ENCODE results near the gene ZZZ3.
"Not testable (repeated sequence)": the region's sequence is repeated elsewhere in the genome, so short reads cannot be mapped to it uniquely, and the experiment has no call there.

Gene ZZZ3

DNA sequence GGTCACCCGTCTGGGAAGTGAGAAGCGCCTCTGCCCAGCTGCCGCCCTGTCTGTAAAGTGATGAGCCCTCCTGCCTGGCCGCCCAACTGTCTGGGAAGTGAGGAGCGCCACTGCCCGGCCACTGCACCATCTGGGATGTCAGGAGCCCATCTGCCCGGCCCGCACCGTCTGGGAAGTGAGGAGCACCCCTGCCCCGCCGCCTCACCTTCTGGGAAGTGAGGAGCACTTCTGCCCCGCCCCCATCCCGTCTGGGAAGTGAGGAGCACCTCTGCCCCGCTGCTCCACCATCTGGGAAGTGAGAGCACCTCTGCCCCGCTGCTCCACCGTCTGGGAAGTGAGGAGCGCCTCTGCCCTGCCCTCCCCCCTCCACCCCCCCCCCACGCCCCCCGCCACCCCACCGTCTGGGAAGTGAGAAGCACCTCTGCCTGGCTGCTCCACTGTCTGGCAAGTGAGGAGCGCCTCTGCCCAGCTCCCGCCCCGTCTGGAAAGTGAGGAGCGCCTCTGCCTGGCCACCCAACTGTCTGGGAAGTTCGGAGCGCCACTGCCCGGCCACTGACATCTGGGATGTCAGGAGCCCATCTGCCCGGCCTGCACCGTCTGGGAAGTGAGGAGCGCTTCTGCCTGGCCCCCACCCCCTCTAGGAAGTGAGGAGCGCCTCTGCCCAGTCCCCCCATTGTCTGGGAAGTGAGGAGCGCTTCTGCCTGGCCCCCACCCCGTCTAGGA is 4.5 kb upstream of the ZZZ3 start:
- no peak overlapping the region for H3K4me3 Mint-ChIP-seq
- peaks cover 17% of the 10 kb centered on the region for H3K36me3 Mint-ChIP-seq (ENCODE audit: low read depth)
- peaks cover 26% of the 10 kb centered on the region for H3K4me1 Mint-ChIP-seq
- TF ChIP-seq, protein P1, sequence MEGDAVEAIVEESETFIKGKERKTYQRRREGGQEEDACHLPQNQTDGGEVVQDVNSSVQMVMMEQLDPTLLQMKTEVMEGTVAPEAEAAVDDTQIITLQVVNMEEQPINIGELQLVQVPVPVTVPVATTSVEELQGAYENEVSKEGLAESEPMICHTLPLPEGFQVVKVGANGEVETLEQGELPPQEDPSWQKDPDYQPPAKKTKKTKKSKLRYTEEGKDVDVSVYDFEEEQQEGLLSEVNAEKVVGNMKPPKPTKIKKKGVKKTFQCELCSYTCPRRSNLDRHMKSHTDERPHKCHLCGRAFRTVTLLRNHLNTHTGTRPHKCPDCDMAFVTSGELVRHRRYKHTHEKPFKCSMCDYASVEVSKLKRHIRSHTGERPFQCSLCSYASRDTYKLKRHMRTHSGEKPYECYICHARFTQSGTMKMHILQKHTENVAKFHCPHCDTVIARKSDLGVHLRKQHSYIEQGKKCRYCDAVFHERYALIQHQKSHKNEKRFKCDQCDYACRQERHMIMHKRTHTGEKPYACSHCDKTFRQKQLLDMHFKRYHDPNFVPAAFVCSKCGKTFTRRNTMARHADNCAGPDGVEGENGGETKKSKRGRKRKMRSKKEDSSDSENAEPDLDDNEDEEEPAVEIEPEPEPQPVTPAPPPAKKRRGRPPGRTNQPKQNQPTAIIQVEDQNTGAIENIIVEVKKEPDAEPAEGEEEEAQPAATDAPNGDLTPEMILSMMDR (IDR thresholded peaks at IDR 0.05), result no peak
- no peak for DNase-seq
- no peak overlapping the region for H3K27ac Mint-ChIP-seq
- H3K27me3 Mint-ChIP-seq (ENCODE audit: low read depth, poor library complexity), result no peaks in the 10 kb centered on the region
- no peaks in the 10 kb centered on the region for H3K9me3 Mint-ChIP-seq

DNA sequence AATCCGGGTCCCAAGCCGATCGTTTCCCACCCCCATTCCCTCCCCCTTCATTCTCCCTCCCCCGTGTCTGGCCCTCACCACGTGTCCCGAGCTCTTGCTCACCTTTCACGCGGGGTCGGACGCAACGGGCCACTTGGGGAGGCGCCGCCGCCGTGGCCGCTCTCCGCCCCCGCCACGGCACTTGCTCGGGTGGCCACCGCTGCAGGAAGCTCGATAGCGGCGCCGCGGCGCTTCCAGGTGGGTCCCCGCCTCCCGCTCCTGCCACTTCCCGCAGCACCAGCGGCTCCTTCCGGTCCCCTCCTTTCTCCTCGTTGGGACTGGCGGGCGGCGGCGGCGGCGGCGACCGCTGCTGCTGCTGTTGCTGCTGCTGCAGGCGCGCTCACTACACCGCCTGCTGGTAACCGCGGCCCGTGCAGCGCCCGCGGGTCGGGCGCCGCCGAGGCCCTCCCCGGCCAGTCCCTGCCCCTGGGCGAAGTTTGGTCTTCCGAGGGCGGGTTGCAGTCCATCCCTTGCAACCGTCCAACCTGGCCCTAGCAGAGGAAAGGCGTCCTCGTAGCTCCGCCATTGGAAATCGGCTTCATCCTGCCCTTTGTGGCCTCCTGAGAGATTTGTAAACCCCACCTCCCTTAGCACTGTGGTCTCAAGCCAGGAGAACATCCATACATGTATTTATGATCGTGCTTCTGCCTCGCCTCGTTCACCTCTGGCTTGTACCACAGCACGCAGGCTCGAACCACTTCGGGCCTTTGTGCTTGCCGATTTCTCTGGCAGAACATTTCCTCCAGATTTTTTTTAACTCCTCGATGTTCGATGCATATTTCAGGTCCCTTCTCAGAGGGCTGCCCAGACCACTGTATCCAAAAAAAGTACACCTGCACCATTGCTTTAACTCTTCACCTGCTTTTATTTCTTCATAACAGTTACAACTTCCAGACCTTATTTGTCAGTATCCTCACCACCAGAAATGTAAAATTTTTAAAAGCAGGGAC is 996 bp upstream of the ZZZ3 start:
- peak; percentile 92 for DNase-seq
- peak overlapping the region; percentile 94 for H3K4me3 Mint-ChIP-seq
- H3K36me3 Mint-ChIP-seq (ENCODE audit: low read depth), result no peaks in the 10 kb centered on the region
- H3K9me3 Mint-ChIP-seq, result no peaks in the 10 kb centered on the region
- TF ChIP-seq, protein P1 (IDR thresholded peaks at IDR 0.05), result peak; percentile 86
- H3K4me1 Mint-ChIP-seq, result peaks cover 44% of the 10 kb centered on the region
- peak overlapping the region; percentile 100 for H3K27ac Mint-ChIP-seq
- H3K27me3 Mint-ChIP-seq (ENCODE audit: low read depth, poor library complexity), result peaks cover 3% of the 10 kb centered on the region

DNA sequence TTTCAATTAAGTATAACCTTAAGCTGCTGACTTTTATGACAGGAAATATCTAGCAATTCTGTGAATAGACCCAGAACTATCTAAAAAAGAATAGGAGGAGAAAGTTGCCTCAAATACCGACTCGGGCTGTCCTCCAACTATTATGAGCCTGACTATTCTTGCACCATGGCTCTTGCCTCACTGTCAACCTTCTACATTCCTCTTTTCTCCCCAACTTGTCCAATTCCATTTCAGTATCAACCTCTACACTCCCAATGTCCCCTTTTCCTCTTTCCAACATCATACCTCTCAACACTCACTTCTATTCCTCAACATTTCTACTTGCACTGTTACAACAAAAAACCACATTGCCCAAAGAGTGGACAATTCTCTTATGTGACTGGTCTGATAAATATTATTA is 2.3 kb downstream of the ZZZ3 start:
- Mint-ChIP-seq H3K4me3 (peak overlapping the region; percentile 0), H3K4me1 (peaks cover 44% of the 10 kb centered on the region), H3K27me3 (ENCODE audit: low read depth, poor library complexity) (peaks cover 3% of the 10 kb centered on the region), H3K27ac (no peak overlapping the region), H3K9me3 (no peaks in the 10 kb centered on the region), H3K36me3 (ENCODE audit: low read depth) (peaks cover 6% of the 10 kb centered on the region)
- no peak for DNase-seq
- TF ChIP-seq, protein P1 (IDR thresholded peaks at IDR 0.05), result no peak

DNA sequence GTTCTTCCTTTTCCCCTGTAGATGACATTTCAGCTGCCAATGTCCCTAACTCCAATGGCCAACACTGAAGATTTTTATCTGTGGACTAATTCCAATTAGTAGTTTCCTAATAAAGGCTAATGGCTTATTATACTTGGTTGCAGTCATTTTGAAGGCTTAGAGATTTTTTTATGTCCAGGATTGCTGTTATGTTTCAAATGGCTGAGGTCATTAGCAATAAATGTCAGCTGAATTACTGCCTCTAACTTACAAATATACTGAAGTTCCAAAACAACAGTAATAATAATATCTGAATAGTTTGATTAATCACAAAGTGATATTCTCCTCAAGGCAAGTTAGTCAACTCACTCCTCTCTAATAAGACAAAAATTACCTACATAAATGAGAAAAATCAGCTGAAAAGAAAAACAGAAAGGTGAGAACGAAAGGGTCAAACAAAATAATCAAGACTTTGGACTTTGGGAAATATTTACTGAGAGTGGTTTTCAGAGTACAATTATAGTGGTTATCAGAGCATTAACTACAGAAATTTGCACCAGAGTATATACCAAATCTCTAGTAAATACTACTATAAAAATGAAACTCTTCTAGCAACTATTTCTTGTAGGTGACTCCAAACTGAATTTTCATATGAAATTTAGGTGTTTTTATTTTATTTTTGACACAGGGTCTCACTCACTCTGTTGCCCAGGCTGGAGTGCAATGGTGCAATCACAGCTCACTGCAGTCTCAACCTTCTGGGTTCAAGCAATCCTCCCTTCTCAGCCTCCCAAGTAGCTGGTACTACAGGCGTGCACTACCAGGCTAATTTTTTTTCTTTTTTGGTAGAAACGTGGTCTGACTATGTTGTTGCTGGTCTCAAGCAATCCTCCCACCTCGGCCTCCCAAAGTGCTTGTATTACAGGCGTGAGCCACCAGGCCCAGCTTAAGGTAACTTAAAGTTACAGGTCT is 3.5 kb downstream of the ZZZ3 start:
- Mint-ChIP-seq H3K27ac (no peak overlapping the region), H3K36me3 (ENCODE audit: low read depth) (peaks cover 6% of the 10 kb centered on the region), H3K4me1 (peaks cover 38% of the 10 kb centered on the region), H3K4me3 (no peak overlapping the region), H3K27me3 (ENCODE audit: low read depth, poor library complexity) (peaks cover 3% of the 10 kb centered on the region), H3K9me3 (no peaks in the 10 kb centered on the region)
- TF ChIP-seq, protein P1 (IDR thresholded peaks at IDR 0.05), result no peak
- no peak for DNase-seq

DNA sequence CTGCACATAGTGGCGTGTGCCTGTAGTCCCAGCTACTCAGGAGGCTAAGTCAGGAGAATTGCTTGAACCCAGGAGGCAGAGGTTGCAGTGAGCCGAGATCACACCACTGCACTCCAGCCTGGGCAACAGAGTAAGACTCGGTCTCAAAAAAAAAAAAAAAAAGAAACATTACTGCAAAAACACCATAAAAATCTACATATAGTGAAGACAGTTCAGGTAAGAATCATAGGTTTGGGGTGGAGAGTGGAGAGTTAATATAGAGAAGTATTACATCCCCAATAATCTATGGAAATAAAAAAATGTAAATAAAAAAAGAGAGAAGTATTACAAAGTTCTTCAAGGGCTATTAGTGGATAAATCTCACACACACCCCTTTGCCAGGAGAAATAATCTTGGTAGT is 7.7 kb downstream of the ZZZ3 start:
- H3K4me3 Mint-ChIP-seq; H3K36me3 Mint-ChIP-seq (ENCODE audit: low read depth); DNase-seq; H3K27me3 Mint-ChIP-seq (ENCODE audit: low read depth, poor library complexity); H3K9me3 Mint-ChIP-seq: not testable (repeated sequence)
- peak overlapping the region; percentile 57 for H3K27ac Mint-ChIP-seq
- peaks cover 34% of the 10 kb centered on the region for H3K4me1 Mint-ChIP-seq

All from nephron progenitor cell (in vitro differentiated cells).